ENCODE measurements around the gene CCSER2.

DNA sequence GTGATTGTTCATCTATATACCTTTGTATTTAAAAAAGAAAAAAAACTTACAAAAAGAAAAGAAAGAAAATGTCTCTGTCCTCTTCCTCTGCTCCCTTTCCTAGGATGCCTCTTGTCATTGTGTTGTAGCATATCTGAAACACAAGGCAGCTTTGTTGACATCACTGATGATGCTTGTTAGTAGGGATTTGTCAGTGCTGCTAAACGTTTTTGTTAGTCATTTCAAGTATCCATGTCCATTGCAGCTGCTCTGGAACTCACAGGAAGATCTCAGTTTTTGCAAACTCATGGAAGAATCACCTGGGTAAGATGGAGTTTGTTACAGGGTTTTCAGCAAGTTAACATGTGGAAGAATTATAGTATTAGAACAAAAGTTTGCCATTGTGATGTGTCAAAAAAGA lies 123.6 kb downstream of the CCSER2 start:
- TF ChIP-seq EZH2phosphoT487 (IDR thresholded peaks at IDR 0.05; ENCODE audit: borderline replicate concordance) = no peak
- TF ChIP-seq, protein P1, sequence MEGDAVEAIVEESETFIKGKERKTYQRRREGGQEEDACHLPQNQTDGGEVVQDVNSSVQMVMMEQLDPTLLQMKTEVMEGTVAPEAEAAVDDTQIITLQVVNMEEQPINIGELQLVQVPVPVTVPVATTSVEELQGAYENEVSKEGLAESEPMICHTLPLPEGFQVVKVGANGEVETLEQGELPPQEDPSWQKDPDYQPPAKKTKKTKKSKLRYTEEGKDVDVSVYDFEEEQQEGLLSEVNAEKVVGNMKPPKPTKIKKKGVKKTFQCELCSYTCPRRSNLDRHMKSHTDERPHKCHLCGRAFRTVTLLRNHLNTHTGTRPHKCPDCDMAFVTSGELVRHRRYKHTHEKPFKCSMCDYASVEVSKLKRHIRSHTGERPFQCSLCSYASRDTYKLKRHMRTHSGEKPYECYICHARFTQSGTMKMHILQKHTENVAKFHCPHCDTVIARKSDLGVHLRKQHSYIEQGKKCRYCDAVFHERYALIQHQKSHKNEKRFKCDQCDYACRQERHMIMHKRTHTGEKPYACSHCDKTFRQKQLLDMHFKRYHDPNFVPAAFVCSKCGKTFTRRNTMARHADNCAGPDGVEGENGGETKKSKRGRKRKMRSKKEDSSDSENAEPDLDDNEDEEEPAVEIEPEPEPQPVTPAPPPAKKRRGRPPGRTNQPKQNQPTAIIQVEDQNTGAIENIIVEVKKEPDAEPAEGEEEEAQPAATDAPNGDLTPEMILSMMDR (conservative IDR thresholded peaks at IDR 0.05; ENCODE audit: low read length) = no peak

Measured in Loucy (cell line).